ENCODE results near the gene ATP6V1A.

Gene ATP6V1A

DNA sequence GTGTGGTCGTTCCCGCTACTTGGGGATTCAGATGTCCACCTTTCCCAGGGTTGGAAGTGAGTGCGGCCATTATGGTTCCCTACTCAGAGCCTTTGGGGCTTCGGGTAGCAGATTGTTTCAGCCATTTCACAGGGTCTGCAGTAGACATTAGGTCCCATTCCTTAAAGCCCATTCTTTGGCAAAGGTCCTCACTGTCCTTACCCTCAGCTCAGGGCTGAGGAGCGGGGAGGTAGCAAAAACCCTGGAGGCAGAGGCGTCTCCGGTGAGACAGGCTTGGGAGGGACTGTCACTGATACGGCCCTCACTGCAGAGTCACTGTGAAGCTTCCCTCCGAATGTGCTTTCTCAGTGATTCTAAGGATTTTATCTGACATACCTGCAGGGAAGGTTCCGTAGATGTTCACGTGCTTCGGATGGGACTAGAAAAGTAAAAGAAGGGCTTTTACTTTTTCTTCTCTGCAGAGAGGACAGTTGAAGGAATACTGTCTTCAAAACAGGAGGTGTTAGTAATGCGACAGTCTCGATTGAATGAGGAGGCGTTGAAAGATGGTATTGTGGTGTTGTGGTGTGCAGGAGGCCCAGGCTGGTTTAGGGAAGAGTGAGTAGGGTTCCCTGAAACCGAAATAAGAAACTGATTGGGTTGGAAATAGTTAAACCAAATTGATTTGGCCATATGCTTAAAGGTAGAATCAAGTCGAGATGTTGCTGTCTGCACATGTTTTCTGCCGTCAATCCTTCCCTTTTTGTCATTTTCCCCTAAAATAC, 630 bp downstream of the ATP6V1A start:
- DNase-seq = peak; percentile 36

DNA sequence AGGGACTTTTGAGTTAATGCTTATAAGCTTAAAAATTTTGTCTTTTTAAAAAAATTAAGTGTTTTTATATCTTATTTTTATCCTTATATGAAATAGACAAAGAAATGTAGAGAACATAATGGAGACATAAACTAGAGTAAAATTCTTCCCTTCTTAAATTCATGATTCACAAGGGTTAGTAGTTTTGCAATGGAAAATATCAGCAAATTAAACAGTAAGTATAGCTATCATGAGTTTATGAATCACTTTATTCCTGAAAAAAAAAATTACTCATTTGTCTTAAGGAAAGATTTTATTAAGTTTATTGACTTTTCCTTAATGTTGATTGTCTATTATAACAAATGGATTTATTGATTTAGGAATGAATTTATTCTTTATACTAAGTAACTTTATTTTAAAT, 4.3 kb downstream of the ATP6V1A start:
- no peak for DNase-seq

DNA sequence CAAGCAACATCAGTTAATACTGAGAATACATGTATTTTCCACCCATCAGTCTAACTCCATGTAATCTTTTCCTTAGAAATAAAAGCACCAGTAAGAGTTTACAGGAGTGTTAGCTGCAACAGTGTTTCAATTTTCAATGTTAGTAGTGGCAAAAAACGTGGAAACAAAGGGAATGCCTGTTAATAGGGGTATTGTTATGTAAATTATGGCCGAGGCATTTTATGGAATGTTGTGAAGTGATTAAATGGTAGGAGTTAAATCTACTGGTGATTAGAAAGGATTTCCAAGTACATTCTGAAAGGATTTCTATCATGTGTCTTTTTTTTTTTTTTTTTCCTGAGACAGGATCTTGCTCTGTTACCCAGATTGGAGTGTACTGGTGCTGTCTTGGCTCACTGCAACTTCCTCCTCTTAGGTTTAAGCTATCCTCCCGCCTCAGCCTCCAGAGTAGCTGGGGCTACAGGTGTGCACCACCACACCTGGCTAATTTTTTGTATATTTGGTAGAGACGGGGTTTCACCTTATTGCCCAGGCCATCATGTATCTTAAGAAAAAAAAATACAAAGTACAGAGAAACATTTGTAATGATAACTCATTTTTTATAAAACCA, 6.6 kb downstream of the ATP6V1A start:
- no peak for DNase-seq

DNA sequence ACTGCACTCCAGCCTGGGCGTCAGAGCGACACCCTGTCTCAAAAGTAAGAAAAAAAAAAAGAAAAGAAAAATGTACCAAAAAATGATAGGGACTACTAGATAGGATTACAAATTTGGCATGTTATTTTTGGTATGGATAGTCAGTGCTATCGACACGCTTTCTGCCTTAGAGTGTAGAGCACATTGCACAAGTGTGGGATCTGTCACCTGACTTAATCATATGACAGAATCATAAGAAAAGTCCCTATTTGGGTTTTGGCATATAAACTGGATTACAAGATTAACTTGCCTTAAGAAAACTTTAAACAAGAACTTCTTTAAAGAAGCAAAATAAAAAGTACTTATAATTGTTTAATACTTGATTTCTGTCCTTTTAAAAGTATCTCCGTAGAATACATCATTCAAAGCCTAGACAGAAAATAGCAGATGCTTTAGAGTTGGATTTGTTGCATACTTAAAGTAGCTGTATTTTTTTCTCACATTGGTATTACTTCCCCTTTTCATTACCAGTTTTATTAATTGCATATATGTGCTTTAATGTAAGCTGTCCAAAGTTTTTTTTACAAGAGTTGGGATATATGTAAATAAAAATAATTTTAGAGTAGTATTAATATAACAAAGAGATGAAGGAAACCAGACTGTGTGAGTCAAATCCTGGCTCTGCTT, 7.8 kb downstream of the ATP6V1A start:
- DNase-seq = no peak

DNA sequence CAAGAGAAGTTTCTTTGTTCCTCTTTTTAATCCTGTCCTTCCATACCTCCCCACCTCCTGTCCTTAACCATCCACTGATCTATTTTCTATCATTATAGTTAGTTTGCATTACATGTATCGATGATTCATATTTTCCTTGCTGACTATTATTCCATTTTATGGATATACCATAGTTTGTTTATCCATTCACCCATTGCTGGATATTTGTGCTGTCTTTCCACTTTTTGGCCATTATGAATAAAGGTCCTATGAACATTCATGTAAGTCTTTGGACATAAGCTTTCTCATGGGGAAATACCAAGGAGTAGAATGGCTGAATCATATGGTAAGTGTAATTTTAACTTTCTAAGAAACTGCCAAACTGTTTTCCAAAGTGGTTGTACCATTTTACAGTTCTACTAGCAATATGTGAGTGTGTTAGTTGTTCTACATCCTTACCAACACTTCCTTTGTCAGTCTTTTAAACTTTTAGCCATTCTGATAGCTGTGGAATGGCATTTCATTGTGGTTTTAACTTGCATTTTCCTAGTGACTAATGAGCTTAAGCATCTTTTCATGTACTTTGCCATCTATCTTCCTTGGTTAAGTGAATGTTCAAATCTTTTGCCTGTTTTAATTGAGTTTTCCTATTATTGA, 11.7 kb downstream of the ATP6V1A start:
- DNase-seq = no peak

DNA sequence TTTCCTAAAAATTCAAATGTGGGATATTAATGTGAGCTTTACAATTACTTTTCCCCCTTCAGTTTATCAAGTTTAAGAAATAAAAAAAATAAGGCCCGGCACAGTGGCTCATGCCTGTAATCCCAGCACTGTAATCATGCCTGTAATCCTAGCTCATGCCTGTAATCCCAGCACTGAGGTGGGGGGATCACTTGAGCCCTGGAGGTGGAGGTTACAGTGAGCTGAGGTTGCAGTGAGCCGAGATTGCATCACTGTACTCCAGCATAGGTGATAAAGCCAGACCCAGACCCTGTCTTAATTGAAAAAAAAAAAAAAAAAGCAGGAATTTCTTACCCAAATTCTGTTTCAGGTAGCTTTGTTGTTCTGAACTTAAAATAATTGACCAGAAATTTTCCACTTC, 17.9 kb downstream of the ATP6V1A start:
- DNase-seq = no peak

DNA sequence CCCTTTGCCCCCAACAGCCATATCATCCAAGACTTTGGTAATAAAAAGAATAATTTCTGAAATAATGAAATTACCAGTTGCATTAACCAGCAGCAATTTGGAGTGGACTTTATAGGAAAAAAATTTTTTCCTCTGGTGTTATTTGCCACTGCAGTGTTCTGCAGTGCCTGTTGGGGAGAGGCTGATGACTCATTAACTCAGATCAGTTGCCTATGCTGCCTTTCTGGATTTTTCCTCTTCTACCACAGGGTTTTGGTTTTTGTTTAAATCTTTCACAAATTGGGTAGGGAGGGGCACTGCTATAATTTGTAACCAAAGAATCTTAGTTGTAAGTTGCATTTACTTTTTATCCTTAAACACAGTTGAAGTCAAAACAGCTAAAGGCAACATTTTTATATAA, 22.7 kb downstream of the ATP6V1A start:
- DNase-seq = no peak

DNA sequence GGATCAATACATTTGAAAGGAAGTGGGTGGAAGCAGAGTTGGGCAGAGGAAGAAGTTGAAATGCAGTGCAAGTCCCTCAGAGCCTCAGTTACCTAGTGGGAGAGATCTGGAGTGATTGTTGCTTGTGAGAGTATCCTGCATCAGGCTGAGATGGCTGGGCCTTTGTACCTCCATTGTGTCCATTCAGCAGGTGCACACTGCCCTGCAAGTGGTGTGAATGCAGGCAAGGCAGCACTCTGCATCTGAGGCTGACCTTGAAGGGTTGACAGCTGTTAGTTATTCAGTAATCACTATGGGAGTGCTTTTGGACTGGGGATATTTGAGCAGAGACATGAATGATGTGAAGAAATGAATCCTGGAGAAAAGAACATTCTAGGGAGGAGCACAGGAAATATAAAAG, 25.2 kb downstream of the ATP6V1A start:
- DNase-seq = no peak

DNA sequence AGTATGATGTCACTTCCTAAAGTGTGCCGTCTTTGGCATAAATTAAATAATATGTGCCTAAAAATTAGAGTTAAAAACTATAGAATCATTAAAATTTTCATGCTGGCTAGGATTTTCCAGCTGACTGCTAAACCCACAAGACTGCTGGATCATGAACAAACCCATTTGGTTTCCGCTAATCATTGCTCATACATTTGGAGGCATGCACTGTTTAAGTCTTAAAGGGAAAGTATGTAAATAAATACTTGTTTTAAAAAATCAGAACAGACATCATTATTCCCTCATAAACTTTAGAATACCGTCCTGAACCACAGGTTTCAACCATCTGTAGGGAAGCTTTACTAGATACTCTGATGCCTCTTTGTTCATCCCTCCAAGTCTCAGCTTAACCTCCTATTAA, 26.5 kb downstream of the ATP6V1A start:
- DNase-seq = no peak

DNA sequence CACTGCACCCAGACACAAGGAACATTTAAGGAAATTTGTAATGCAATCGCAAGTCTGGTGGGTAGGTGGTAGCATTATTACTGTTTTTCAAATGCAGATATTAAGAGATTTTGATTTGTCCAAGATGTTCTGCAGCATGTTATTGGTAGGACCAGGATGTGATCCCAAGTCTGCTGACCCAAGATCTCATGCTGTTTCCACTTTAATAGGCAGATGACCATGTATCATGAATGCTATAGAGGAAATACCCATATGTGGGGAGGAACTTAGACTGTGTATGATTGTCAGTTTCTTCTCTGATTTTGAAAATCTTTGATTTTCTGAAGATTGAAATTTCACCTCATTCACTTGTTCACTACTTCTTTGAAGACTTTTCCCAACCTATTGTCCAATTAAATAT, 28.7 kb downstream of the ATP6V1A start:
- DNase-seq = no peak

DNA sequence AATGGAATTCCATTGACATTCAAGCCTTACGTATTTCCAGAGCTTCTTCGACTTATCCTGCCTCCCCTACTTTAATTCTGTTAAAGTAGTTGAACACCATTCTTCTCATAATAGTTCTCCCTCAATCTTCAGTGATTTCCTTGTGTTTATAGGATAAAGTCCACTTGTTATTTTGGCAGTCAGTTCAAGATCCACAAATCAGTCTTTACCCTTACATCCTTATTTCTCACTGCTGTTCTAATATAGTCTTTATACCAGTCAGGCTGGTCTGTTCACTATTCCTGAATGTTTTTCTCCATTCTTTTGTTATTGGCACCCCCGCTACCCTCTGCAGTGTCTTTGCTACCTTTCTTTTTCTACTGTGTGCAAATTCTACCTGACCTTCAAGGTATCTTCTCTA, 29.7 kb downstream of the ATP6V1A start:
- DNase-seq = no peak

DNA sequence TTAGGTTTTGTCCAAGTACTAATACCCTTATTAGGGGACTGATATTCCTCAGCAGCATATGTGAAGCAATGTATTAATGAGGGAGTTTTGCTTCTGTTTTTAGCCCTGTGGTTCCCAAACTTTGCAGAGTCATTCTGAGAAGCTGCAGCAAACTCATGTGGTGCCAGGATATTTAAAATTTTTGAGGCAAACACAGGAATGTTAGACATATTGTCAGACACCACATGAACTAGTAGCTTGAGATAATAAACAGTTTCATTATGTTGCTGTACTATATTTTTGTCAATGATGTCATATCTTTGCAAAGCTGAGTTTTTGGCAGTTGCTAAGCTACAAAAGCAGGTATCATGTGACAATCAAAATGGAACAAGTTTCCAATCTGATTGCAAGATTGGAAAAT, 36.6 kb downstream of the ATP6V1A start:
- DNase-seq = no peak

DNA sequence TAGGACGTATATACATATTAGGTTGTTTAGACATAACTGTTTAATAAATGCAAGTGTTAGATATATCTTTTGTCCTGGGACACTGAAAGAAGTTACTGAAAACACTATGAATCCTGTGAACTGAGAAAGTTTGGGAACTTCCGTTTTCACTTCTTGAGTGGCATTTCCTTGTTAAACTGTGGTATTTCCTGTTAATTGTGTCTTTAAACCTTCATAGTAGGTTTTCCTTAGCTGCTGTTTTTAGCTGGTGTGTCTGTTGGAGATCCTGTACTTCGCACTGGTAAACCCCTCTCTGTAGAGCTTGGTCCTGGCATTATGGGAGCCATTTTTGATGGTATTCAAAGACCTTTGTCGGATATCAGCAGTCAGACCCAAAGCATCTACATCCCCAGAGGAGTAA, 37.1 kb downstream of the ATP6V1A start:
- no peak for DNase-seq

DNA sequence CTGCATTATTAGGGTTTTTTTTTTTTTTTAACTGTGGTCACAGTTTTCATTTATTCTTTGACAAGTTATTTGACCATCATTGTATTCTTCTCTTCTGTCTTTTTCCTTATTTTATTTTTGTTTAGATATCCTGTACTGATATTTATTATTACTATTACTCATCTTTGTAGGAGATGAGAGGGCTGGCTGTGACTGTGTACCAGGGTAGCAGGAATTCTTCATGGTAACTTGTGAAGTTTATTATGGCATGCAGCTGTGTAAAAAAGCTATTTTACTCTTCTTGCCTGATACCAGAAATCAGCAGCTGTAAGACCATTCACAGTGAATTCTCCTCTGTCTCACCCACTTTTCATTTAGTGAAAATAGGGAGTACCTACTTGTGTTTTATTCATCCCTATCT, 44.5 kb downstream of the ATP6V1A start:
- DNase-seq = no peak

DNA sequence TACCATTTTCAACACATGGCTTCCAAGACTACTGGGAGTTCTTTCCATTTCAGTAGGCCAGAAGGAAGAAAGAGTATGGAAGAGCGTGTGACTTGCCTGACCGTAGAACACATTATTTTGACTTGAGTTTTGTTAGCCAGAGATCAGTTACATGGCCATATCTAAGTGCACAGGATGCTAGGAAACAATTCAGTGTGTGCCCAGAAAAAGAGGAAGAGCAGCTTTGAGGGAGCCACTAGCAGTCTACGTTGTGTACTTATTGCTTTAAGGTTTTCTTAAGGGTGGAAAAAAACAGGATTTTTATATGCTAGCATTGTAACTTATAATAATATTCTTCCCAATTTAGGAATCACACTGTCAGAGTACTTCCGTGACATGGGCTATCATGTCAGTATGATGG, 47.7 kb downstream of the ATP6V1A start:
- no peak for DNase-seq

DNA sequence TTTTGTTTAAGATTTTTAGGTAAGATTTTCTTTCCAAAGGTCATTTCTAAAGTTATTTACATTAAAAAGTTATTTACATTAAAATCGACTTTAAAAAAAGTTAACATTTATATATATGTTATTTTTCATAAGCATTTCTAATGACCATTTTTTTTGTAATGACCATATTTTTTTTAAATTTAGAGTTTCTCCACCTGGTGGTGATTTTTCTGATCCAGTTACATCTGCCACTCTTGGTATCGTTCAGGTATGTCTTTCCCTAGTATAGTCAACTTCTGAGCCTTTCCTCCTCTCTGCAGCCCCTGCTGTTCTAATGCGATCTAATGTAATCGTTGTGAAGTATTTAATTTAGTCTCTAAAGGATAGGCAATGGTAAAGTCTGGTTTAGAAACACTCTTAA, 48.9 kb downstream of the ATP6V1A start:
- no peak for DNase-seq

DNA sequence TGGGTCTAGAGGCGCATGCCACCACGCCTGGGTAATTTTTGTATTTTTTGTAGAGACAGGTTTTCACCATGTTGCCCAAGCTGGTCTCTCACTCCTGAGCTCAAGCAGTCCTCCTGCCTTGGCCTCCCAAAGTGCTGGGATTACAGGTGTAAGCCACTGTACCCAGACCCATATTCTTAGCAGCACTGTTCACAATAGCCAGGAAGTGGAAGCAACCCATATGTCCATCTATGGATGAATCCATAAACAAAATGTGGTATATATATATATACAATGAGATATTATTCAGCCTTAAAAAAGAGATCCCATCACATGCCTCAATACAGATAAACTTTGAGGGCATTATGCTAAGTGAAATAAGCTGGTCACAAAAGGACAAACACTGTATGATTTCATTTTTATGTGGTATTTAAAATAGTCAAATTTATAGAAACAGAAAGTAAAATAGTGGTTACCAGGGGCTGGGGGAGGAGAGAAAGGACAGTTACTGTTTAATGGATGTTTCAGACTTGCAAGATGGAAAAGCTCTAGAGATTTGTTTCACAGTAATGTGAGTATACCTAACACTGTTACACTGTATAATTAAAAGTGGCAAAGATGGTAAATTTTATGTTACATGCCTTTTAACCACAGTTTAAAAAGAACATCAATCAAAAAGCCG, 56.1 kb downstream of the ATP6V1A start:
- DNase-seq = no peak

DNA sequence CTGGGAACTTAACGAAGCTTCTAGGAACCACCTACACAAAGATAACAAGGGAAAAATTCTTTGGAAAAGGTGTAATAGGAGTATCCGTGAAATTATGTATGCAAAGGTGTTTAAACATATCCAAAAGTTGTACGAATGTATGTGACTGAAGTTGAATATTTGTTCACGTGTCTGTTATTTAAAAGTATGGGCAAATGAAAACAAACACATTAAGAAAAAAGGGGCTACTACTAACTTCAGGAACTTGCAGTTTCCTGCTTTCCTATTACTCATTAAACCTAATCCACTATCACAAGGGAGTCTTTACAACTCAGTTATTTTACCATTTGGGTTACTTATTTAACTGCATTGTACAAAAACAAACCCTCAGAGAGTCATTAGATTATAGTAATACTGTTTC, 57.8 kb downstream of the ATP6V1A start:
- no peak for DNase-seq

DNA sequence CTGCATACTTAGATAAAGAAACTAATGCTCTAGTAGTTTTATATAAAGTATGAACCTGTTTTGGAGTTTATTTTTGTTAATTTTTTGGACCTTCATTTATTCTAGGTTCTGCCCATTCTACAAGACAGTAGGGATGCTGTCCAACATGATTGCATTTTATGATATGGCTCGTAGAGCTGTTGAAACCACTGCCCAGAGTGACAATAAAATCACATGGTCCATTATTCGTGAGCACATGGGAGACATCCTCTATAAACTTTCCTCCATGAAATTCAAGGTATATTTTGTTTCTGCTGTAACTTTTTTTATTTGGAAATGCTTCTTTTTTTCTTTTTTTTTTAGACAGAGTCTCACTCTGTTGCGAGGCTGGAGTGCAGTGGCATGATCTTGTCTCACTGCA, 58.4 kb downstream of the ATP6V1A start:
- no peak for DNase-seq

DNA sequence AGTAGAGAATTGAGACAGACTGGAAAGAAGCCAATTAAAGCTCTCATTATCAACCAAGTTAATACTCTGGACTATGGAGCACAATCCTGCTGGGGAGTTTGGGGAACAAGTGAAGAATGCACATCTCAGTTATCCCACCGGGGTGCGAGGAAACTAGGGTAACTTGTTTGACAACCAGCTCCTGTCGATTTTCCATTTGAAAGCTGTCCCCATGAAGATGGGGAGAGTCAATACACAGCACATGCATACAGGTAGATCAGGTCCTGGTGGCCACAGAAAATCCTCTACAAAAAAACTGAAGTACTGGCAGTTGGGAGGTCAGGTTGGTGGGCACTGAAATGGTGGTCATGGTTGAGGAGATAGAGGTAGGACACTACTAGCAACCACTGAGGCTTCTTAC, 66.0 kb downstream of the ATP6V1A start:
- DNase-seq = no peak

DNA sequence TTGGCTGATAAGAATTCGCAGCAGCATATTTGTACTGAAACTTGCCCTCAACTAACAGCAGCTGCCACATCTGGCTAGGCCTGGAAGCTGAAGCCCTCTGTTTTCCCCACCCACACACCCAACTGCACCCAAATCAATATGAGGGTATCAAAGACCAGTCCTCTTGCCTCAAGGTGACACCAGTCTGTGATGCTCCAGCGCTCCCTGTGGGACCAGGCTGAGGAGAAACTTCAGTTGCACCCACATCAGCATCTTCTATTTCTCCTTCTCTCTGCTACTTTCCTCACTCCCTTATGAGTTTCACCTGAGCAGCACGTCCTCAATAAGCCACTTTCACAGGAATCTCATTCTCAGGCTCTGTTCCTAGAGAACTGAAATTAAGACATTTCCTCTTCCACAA, 73.0 kb downstream of the ATP6V1A start:
- no peak for DNase-seq

DNA sequence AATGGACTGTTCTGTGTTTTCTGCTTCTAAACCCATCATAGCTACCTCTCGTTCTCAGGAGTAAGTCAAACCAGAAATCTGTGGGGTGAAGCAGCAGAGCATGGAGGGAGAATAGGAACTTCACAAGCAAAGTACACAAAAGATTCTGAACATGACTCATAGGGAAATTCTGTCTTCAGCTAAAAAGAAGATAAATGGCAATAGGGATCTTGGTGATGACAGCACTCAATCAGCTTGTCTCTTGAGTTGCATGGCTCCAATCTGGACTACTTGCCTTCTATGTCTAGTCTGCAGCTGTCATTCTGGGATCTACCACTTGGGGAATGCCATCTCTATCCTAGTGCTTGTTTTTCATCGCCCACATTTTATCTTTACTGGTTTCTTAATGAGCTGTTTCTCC, 78.3 kb downstream of the ATP6V1A start:
- no peak for DNase-seq

DNA sequence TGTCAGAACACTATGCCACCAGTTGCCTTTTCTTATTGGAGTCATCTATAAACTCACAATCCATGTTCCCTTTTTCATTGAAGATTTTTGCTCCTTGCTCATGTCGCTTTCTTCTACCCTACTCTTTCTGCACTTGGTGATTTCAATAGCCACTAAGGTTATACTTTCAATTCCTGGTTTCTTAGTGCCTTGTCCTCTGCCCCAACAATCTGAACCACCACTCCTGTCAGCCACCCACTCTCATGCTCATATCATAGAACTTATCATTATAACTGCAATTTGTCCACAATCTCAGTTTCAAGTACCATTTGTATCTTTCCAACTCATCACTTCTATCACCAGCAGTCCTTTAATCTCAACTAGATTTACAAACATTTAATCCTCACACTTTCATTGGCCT, 81.8 kb downstream of the ATP6V1A start:
- DNase-seq = no peak
